GM10847 (cell line): ENCODE data around the gene SMARCD3.
A peak's percentile ranks its signal among the peaks of the same experiment; 100 is the strongest.

Experiments
- POLR2A ChIP-seq: IDR thresholded peaks from 2 replicates; pipeline ENCODE4 v1.6.1; 2011; ENCODE audit not compliant: insufficient read length; ENCODE audit errors: extremely low read depth

SMARCD3 gene

DNA sequence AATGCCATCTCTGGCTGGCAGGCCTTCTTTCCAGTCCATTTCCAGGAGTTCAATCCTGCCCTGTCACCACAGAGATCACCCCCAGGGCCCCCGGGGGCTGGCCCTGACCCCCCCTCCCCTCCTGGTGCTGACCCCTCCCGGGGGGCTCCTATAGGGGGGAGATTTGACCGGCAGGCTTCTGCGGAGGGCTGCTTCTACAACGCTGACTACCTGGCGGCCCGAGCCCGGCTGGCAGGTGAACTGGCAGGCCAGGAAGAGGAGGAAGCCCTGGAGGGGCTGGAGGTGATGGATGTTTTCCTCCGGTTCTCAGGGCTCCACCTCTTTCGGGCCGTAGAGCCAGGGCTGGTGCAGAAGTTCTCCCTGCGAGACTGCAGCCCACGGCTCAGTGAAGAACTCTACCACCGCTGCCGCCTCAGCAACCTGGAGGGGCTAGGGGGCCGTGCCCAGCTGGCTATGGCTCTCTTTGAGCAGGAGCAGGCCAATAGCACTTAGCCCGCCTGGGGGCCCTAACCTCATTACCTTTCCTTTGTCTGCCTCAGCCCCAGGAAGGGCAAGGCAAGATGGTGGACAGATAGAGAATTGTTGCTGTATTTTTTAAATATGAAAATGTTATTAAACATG is 10.2 kb downstream of the SMARCD3 start:
- no peak for TF ChIP-seq POLR2A

GRCh38 chr7:151237244-151238189 is 11.0 kb downstream of the SMARCD3 start:
- no peak for TF ChIP-seq POLR2A

DNA sequence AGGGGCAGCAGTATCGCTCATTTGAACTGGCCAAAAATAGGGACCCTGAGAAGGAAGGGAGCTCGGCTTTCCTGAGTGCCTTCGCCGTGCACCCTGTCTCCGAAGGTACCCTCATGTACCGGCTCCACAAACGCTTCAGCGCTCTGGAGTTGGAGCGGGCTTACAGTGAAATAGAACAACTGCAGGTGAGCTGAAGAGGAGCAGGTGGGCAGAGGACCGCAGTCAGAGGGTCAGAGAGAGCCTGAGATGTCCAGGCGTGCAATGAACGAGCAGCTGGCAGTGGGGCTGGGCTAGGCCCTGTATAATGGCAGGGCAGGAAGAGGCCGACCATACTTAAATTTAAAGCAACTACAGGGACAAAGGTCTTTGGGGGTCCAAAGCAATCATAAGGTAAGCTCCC is 12.1 kb downstream of the SMARCD3 start:
- no peak for TF ChIP-seq POLR2A

- TF ChIP-seq POLR2A, result no peak
Observed at GRCh38 chr7:151235091-151235787, 13.3 kb downstream of the SMARCD3 start.

DNA sequence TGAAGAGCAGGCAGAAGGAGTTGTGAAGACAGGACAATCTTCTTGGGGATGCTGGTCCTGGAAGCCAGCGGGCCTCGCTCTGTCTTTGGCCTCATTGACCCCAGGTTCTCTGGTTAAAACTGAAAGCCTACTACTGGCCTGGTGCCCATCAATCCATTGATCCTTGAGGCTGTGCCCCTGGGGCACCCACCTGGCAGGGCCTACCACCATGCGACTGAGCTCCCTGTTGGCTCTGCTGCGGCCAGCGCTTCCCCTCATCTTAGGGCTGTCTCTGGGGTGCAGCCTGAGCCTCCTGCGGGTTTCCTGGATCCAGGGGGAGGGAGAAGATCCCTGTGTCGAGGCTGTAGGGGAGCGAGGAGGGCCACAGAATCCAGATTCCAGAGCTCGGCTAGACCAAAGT is 14.7 kb downstream of the SMARCD3 start:
- TF ChIP-seq POLR2A, result no peak

DNA sequence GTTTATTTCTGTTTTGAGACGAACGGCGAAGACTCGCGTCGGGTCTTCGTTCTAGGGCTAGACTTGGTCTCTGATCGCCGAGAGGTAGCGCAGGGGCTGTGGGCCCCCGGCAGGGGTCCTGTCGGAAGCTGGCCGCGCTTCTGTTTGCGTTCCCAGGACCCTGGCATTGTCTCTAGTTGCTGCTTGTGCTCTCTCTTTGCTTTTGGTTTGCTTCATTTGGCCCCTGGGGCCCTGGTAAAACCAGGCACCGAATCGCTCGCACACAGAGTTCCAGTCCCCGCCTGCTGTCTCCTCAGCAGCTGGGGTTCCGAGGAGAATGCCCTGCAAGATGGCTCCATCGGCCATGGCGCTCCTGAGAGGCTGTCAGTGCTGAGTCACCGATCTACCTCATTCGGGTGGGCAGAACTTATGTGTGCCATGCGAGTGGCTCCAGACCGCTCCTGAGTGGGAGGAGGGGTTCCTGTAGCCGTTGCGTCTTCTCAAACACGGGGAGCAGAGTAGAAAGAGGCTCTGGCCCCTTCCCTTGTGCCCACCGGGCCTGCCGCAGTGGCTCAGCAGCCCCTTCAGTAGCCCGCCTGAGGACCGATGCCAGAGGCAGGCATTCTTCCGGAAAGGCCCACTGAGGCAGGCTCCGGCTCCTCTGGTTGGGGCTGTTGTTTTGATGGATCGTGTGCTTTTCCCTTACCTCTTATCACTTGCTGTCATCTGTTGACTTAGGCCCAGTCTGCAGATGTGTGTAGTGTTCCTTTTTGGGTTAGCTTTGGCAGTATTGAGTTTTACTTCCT is 15.4 kb downstream of the SMARCD3 start:
- peak; percentile 15 for TF ChIP-seq POLR2A

GRCh38 chr7:151232091-151232916 is 16.2 kb downstream of the SMARCD3 start, which contains the start of gene CHPF2:
CHPF2 (plus strand) TSS chr7:151232483; CDS start chr7:151234012, 1,529 bp downstream.
- peak; percentile 90 for TF ChIP-seq POLR2A

- no peak for TF ChIP-seq POLR2A
Observed at GRCh38 chr7:151231080-151231479, 17.4 kb downstream of the SMARCD3 start.

- no peak for TF ChIP-seq POLR2A
Observed at GRCh38 chr7:151229249-151229648, 19.2 kb downstream of the SMARCD3 start.

DNA sequence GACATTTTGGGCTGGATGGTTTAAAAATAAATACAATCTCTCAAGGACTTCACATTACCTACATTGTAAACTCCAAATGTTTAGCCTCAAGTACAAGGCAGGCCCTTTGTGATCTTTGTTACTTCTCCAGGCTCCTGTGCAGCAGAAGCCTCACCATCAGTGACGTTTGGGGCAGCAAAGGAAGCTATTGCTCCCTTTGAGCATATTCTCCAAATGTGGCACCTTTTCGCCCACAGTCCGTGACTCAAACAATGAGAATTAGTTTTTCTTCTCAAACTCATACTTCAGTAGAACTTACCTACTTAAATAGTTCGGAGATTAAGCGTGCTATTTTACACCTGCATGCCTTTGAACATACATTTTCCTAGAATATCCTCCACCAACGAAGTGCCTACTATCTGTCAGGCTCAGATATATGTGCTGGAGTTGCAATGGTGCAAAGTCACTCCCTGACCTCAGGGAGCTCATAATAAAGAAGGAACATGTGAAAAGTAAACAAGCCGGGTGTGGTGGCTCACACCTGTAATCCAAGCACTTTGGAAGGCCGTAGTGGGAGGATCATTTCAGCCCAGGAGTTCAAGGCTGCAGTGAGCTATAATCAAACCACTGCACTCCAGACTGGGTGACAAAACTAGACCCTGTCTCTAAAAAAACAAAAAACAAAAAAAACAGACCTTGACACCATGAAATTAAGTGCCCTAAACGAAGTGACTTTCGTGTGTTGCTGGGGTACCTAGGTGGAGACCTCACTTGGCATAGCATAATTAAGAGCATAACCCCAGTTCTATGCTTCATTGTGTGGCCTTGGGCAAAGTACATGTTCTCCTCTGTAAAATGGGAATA is 20.2 kb downstream of the SMARCD3 start:
- TF ChIP-seq POLR2A, result no peak

DNA sequence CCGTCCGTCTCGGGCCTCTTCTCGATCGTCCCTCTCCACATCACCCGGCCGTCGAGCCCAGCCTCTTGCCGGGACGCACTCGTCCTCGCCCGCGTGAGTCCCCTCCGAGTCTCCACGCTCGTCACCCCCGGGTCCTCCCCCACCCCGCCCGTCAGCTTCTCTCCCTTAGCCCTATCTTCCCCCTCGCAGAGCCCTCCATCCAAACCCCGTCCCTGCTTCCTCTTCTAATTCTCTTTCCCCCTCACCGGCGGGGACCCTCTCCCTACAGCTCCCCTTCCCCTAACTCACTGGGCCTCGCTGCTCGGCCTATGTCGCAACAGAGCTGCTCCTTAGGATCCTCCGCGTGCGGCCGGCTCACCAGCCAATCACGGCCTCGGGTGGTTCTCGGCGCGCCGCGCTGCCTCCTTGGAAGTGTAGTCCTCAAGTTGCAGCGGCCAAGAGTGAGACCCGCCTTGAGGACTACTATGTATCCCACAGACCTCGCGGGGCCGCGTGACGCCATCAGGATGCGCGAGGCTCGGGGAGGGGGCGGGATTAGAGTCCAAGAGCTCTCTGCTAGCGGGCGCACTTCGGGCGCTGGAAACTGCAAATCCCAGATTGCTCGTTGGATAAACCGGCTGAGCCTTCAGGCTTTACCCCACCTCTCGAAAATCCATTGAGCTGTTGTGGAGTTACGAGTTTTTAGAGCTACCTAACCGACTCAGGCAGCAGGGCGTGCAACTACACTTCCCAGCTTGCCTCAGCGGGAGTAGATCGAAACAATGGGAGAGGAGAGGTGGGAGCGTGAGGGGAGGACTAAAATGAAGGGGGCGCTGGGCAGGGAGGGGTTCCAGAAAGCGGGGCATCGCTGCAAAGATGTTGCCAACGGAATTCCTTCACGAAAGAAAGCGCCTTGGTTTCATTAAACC is 21.4 kb downstream of the SMARCD3 start, which contains the start of gene ABCF2:
Gene ABCF2, minus strand, starts transcription at position 331 of the 908 bp plus-strand sequence. CDS start 747 bp downstream, outside the sequence.
- TF ChIP-seq POLR2A, result peak; percentile 59

GRCh38 chr7:151226560-151226874 is 22.0 kb downstream of the SMARCD3 start:
- no peak for TF ChIP-seq POLR2A
